ES-I3 (cell line): ENCODE results near the gene PDXP.
A peak's percentile ranks its signal among the peaks of the same experiment; 100 is the strongest.
"Not testable (repeated sequence)": the region's sequence is repeated elsewhere in the genome, so short reads cannot be mapped to it uniquely, and the experiment has no call there.

ENCODE experiments used
- H3K36me3 ChIP-seq: 2 replicates; pipeline ENCODE4 v1.6.1; 2013; ENCODE audit warnings: mild to moderate bottlenecking, low read length, control low read depth, moderate library complexity; ENCODE audit not compliant: insufficient read depth
- H3K4me1 ChIP-seq: 2 replicates; pipeline ENCODE4 v1.6.1; 2013; ENCODE audit warnings: mild to moderate bottlenecking, control low read depth, low read length; ENCODE audit not compliant: insufficient read depth
- H3K9ac ChIP-seq: 2 replicates; pipeline ENCODE4 v1.6.1; 2013; ENCODE audit warnings: low read depth, mild to moderate bottlenecking, low read length, moderate library complexity
- H3K9me3 ChIP-seq: 2 replicates; pipeline ENCODE4 v1.6.1; 2013; ENCODE audit warnings: mild to moderate bottlenecking, low read length, moderate library complexity; ENCODE audit not compliant: control insufficient read depth, insufficient read depth

The PDXP gene

GRCh38 chr22:37658133-37659065, at the start of gene PDXP:
TSS of gene PDXP (plus strand) at chr22:37658723. CDS start at chr22:37658783, 60 bp downstream.
- peaks cover 4% of the 10 kb centered on the region; the same call in 1 of the 2 replicates for H3K4me1 ChIP-seq
- no peaks in the 10 kb centered on the region for H3K9me3 ChIP-seq

GRCh38 chr22:37609240-37610152, 49.0 kb upstream of the PDXP start:
- Histone ChIP-seq H3K9ac (peak overlapping the region; percentile 64), H3K4me1 (0 out of 2 replicates have a peak, but pooled peaks cover 3% of the 10 kb centered on the region), H3K9me3 (no peaks in the 10 kb centered on the region), H3K36me3 (no peaks in the 10 kb centered on the region)

More at GRCh38 chr22:37658133-37659065, at the start of gene PDXP:
- Histone ChIP-seq H3K9ac (peak within 1 kb of the TSS; percentile 71), H3K36me3 (no peaks in the 10 kb centered on the region)

GRCh38 chr22:37610153-37610475, 48.4 kb upstream of the PDXP start:
- H3K9ac ChIP-seq: peak overlapping the region; percentile 64; the same call in 1 of the 2 replicates
- H3K9me3 ChIP-seq, H3K36me3 ChIP-seq, H3K4me1 ChIP-seq: not testable (repeated sequence)

DNA sequence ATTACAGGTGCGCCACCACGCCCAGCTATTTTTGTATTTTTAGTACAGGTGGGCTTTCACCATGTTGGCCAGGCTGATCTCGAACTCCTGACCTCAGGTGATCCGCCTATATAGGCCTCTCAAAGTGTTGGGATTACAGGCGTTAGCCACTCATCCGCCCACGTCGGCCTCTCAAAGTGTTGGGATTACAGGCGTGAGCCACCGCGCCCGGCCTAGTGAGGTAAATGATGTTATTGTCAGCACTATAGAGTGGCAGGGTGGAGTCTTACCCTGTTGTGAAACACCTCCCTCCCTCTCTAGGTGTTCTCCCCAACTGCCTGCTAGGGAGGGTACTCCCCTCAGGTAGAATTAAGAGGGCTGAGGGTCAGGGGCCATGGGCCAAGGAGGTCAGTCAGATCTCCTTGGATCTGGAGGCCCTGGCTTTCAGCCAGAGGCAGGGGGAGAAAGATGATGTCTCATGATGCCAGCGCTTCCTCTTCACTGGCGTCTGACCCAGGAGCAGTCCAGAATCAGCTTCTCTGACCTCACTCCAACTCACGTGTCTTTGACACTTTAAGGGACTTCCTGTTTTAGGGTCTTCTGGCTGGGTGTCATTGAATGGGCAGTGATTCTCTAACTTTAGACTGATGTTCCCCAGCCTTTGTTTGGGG, 47.9 kb upstream of the PDXP start:
- Histone ChIP-seq H3K4me1 (0 out of 2 replicates have a peak, but pooled peaks cover 3% of the 10 kb centered on the region), H3K9me3 (no peaks in the 10 kb centered on the region), H3K9ac (no peak overlapping the region), H3K36me3 (no peaks in the 10 kb centered on the region)

- no peaks in the 10 kb centered on the region for H3K9me3 ChIP-seq
- H3K4me1 ChIP-seq: 0 out of 2 replicates have a peak, but pooled peaks cover 3% of the 10 kb centered on the region
- H3K36me3 ChIP-seq: no peaks in the 10 kb centered on the region
- no peak overlapping the region for H3K9ac ChIP-seq
Observed at GRCh38 chr22:37611207-37611606, 47.3 kb upstream of the PDXP start.

DNA sequence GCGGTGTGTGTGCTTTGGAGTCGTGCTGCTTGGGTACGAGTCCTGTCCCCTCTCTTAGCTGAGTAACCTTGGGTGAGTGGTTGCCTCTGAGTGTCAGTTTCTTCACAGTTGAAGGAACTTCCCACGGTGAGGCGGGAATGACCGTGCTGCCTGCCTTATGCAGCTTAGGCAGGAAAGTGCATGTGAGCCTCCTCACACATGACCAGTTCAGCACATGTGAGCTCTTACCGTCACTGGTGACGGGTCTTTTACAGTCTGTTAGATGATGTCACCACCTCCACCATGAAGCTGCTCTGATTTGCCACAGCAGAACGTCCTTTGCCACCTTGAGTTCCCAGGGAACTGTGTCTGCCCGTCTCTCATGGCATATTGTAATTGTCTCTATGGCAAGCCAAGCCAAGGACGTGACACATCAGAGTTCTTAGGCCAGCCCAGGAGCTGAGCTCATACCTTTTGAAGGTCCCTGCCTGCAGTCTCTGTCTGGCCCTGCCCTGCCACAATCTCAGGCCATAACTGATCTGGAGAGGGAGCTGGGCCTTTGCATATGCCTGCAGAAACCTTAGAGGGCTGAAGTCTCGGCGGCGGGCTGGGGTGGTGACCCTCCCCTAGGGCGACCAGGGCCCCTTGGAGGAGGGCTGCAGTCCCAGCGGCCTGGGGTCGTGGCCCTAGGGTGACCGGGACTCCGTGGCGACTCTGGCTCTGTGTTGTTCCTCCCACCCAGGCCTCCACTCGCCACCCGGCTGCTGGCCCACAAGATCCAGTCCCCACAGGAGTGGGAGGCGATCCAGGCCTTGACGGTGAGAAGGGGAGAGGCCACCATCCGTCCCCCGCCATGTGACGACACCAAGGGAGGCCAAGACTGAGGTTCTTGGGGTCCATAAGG, 42.1 kb upstream of the PDXP start:
- Histone ChIP-seq H3K4me1 (no peaks in the 10 kb centered on the region), H3K36me3 (peaks cover 14% of the 10 kb centered on the region), H3K9ac (no peak overlapping the region), H3K9me3 (no peaks in the 10 kb centered on the region)

DNA sequence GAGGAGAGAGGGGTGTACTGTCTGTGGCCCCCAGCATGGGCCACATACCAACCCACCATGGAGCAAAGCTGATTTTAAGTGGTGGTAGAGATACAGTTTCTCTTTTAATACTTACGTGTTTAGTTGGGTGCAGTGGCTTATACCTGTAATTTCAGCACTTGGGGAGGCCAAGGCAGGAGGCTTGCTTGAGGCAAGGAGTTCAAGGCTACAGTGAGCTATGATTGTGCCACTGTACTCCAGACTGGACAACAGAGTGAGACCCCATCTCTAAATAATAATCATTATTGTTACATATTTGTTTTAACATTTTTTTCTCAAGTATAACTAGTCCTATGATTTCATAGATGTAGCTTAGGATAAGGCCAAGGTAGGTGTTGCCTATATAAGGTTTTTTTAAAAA, 41.1 kb upstream of the PDXP start:
- H3K9me3 ChIP-seq: no peaks in the 10 kb centered on the region
- no peak overlapping the region for H3K9ac ChIP-seq
- H3K4me1 ChIP-seq: no peaks in the 10 kb centered on the region
- peaks cover 14% of the 10 kb centered on the region for H3K36me3 ChIP-seq

DNA sequence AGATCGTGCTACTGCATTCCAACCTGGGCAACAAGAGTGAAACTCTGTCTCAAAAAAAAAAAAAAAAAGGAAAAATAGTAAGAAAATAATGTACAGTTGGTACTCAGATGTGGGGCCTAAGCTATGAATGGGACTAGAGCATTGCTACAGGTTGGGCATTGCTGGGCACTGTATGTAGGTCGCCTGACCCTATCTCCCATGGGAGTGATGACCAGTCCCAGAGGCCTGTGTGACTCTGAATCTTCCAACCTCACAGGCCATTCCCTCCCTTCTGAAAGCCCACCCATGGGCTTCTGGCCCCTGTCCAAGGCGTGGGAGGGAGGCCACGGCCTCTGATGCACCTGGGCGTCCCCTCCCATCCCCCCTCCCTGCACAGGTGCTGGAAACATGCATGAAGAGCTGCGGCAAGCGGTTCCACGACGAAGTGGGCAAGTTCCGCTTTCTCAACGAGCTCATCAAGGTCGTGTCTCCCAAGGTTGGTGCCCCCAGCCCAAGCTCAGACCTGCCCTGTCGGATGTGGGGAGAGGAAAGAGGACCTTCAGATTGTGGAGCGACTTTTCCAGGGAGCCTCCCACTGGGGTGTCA, 40.4 kb upstream of the PDXP start:
- no peak overlapping the region for H3K9ac ChIP-seq
- no peaks in the 10 kb centered on the region for H3K4me1 ChIP-seq
- no peaks in the 10 kb centered on the region for H3K9me3 ChIP-seq
- H3K36me3 ChIP-seq: peaks cover 14% of the 10 kb centered on the region

GRCh38 chr22:37618674-37619073, 39.8 kb upstream of the PDXP start:
- H3K36me3 ChIP-seq: peaks cover 14% of the 10 kb centered on the region
- H3K4me1 ChIP-seq: no peaks in the 10 kb centered on the region
- no peaks in the 10 kb centered on the region for H3K9me3 ChIP-seq
- no peak overlapping the region for H3K9ac ChIP-seq

DNA sequence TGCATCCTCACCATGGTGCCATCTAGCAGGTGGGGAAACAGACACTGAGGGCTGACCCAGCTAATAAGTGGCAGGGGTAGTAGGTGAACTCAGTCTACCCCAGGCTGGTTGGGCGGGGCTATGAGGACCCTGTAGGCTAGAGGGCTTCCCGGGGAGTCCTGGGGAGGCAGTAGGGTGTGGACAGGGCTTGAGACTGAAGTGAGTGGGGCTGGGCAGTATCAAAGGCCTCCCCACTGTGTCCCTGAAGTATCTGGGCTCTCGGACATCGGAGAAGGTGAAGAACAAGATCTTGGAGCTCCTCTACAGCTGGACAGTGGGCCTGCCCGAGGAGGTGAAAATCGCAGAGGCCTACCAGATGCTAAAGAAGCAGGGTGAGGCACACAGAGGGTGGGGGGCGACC, 38.5 kb upstream of the PDXP start:
- H3K36me3 ChIP-seq: peaks cover 14% of the 10 kb centered on the region
- H3K9me3 ChIP-seq: no peaks in the 10 kb centered on the region
- H3K9ac ChIP-seq: no peak overlapping the region
- H3K4me1 ChIP-seq: no peaks in the 10 kb centered on the region

DNA sequence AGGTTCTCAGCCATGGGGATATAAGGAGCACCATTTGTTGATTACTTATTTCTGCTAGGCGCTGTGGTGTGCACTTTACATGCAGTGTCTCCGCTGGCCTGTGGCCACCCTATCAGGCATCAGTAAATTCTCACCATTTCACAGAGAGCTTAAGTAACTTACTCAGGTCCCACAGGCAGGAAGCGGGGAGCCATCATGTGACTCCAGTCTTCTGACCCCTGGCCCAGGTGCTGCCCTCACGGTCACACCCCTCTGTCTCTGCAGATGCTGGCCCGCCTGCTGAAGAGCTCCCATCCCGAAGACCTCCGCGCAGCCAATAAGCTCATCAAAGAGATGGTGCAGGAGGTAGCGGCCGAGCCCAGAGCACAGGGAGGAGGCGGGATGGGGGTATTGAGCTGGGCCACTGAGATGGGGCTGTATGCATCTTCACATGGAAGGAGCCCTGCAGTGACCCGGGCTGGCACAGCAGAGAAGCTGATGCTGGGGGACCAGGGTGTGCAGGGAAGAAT, 37.1 kb upstream of the PDXP start:
- Histone ChIP-seq H3K9me3 (no peaks in the 10 kb centered on the region), H3K36me3 (peaks cover 14% of the 10 kb centered on the region), H3K4me1 (no peaks in the 10 kb centered on the region), H3K9ac (no peak overlapping the region)

GRCh38 chr22:37623075-37624016, 35.2 kb upstream of the PDXP start:
- no peaks in the 10 kb centered on the region for H3K4me1 ChIP-seq
- no peak overlapping the region for H3K9ac ChIP-seq
- H3K36me3 ChIP-seq: peaks cover 14% of the 10 kb centered on the region
- H3K9me3 ChIP-seq: no peaks in the 10 kb centered on the region
